GM18951 (cell line): ENCODE results near the gene PLA2G4F.

Experiments
- POLR2A ChIP-seq: IDR thresholded peaks from 4 replicates; pipeline ENCODE4 v1.6.1; 2011; ENCODE audit warnings: mild to moderate bottlenecking; ENCODE audit not compliant: insufficient read length, insufficient read depth; ENCODE audit errors: extremely low read depth
- in situ Hi-C: fragments of 300-500 bp; cut with MboI; formaldehyde crosslinking; loops from one replicate; pipeline ENCODE4 v1.12.0; 2022; ENCODE audit warnings: low sequenced_read_pairs, mixed read lengths, inconsistent platforms; ENCODE audit not compliant: unreplicated experiment

PLA2G4F gene

DNA sequence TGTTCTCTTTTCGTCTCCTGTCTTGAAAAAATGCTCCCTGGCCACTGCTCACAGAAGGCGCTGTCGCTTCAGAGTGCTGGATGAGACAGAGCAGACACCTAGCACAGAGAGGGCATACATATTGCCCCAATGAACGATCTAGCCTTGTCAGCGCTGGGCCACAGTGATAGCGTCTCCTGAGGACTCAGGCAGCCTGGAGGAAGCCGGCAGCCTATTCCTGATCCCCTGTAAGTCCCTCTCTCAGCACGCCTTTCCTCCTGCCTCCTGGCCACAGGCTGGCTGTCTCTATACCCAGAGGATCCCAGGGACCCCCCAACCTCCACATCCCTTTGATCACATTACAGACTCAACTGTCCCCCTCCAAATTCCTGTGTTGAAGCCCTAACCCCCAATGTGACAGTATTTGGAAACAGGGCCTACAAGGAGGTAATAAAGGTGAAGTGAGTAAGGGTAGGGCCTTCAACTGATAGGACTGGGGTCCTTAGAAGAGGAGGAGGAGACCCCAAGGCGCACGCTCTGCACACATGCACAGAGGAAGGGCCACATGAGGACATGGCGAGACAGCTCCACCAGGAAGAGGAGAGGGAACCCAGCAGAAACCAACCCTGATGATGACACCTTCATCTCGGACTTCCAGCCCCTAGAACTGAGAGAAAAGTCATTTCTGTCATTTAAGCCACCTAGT, 7.5 kb downstream of the PLA2G4F start:
- no peak for TF ChIP-seq POLR2A
- in situ Hi-C loops = no loop called here

DNA sequence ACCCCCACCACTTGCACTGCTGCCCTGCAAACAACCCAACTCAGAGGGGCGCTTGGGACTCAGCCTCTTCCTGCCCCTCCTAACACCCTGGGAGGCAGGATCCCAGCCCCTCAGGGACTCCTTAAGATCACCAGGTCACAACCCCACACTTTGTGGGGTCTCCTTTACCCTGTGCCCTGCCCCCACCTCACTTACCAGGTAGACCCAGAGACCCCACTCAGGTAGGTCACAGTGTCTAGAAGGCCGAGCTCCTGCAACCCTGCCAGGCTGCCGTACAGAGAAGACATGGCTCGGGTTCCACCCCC, 9.1 kb downstream of the PLA2G4F start:
- no peak for TF ChIP-seq POLR2A
- in situ Hi-C loops = no loop called here

- TF ChIP-seq POLR2A = no peak
- in situ Hi-C loops = no loop called here
Observed at GRCh38 chr15:42146551-42147430, 9.6 kb downstream of the PLA2G4F start.

DNA sequence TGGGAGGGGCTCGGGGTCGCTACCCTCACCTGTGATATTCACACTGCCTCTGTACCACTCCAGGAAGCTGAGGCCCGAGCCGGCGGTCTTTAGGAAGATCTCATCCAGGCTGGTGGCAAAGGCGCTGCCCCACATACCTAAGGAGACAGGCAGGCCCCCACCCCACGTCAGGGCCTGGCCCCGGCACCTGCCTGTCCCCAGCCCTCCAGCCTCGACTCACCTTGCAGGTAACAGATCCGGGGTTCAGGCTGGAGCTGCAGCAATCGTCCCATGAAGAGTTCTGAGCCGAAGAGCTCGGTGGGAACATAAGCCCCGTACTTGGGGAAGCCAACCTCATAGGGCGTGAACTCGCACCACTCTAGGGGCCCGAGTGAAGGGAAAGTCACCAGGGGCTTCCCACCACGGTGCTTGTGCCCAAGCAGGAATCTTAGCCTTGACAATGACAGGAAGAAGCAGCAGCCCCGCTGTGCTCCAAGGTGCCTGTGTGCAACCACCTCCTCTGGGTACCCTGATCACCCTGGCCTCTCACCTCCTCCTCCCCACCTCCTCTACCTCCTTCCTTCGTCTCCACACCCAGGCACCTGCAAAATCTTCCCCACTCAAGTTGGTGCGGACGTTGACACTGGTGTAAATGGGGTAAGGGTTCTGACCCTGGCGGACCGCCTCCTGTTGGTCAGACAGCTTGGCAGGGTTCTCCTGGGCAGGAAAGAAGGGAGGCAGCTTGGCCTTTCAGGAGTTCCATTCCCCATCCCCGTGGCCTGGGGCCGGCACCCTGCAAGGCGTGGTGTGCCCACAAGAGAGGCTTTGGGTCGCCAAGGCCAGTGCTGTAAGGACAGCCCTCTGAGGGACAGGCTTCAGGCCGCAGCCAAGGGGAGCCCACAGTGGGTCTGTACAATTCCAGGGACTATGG, 10.6 kb downstream of the PLA2G4F start:
- TF ChIP-seq POLR2A = no peak
- in situ Hi-C loops = no loop called here

DNA sequence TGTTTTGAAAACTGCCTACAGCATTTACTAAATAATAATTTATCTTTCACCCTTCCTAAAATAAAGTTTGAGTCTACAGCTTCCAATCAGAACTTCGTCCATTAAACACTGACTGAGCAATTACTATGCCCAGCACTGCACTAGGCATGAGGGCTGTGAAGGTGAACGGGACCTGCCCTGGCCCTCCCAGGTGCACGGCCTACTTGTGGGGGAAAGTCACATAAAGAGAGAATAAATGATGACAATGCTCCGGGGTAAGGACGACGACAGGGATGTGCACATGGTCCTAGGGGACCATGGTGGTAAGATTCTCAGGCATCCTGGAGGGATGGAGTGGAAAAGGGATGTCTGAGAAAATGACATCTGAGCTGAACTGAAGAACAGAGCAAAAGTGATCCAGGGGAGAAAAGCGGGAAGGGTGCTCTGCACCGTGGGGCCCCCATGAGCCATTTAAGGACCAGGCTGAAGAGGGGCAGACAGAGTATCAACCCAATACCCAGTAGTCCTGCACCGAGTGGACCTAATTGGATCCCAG, 11.5 kb downstream of the PLA2G4F start:
- no peak for TF ChIP-seq POLR2A
- in situ Hi-C loops = no loop called here

- in situ Hi-C loops = no loop called here
- no peak for TF ChIP-seq POLR2A
Observed at GRCh38 chr15:42143866-42144625, 12.4 kb downstream of the PLA2G4F start.

GRCh38 chr15:42143356-42143755, 13.1 kb downstream of the PLA2G4F start:
- in situ Hi-C loops = no loop called here
- no peak for TF ChIP-seq POLR2A

GRCh38 chr15:42141795-42142667, 14.4 kb downstream of the PLA2G4F start:
- in situ Hi-C loops = no loop called here
- no peak for TF ChIP-seq POLR2A

GRCh38 chr15:42141246-42141645, 15.2 kb downstream of the PLA2G4F start:
- in situ Hi-C loops = no loop called here
- TF ChIP-seq POLR2A = no peak

DNA sequence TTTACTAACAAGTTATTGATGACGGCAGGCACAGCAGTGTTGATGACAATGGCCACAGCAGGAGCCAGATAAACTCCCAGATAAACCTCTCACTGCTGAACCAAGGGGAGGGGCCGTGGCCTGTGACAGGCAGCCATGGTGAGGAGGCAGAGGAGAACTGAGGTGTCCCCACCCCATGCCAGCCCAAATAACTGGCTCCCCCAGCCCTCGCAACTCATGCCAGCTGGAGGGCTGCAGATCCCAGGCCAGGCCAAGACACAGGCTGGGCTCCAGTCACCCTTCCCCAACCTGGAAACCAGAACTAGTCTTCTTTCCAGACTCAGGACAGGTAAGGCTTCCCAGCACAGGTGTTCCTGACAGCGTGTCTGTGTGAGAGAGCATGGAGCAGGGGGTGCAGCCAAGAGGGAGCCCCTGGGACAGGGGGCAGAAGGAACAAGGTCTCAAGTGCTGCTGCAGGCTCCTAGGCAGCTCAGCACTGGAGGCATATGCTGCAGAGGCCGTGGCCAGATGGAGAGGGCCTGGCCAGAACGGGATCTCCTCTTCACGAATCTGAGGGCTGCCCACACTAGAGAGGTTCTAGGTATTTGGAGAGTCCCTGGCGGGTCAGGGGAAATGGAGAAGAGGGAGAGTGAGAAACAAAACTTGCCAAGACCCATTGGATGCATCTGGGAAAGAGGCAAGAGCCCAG, 15.9 kb downstream of the PLA2G4F start:
- in situ Hi-C loops = no loop called here

DNA sequence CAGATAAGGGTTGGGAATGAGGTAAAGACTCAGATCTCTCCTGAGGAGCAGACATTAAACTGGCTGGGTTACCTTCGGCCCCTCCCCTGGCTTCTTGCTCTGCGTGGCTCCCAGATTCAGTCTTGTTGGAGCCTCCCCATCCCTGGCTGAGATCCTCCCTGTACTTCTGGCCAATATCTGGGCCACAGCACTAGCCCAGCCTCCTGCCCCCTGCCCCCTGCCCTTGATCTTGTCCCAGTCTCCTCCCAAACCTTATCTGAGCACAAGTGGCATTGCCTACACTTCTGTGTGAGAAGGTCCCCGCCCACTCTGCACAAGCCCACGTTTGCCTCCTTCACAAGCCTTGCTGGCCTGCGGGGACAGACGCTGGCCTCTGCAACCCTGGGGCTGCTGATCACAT, 16.8 kb downstream of the PLA2G4F start:
- in situ Hi-C loops = no loop called here
- TF ChIP-seq POLR2A = no peak

More for the DNA sequence above, 15.9 kb downstream of the PLA2G4F start:
- TF ChIP-seq POLR2A = no peak
